Stromal cell of bone marrow (primary cell): ENCODE measurements around the gene TNIP2.
"Not testable (repeated sequence)": the region's sequence is repeated elsewhere in the genome, so short reads cannot be mapped to it uniquely, and the experiment has no call there.

Source experiments
- DNase-seq: peaks from one replicate; pipeline ENCODE4 v3.0.0-alpha.2; 2012; ENCODE audit warnings: low read depth

Gene TNIP2

GRCh38 chr4:2794486-2795299 is 38.6 kb upstream of the TNIP2 start:
- peak; percentile 40 for DNase-seq

- DNase-seq = peak; percentile 34
Observed at GRCh38 chr4:2793586-2794485, 37.7 kb upstream of the TNIP2 start.

- peak; percentile 34 for DNase-seq
Observed at GRCh38 chr4:2792711-2793585, 36.8 kb upstream of the TNIP2 start, which contains the start of gene SH3BP2. Gene SH3BP2, plus strand, starts transcription at chr4:2793085. Its CDS starts 27,533 bp downstream, at chr4:2820618.

- DNase-seq = no peak
Observed at GRCh38 chr4:2792396-2792710, 36.2 kb upstream of the TNIP2 start.

GRCh38 chr4:2791518-2792395 is 35.6 kb upstream of the TNIP2 start:
- no peak for DNase-seq

GRCh38 chr4:2790583-2791517 is 34.7 kb upstream of the TNIP2 start:
- no peak for DNase-seq

GRCh38 chr4:2789793-2790582 is 33.9 kb upstream of the TNIP2 start:
- no peak for DNase-seq

- no peak for DNase-seq
Observed at GRCh38 chr4:2789351-2789750, 33.2 kb upstream of the TNIP2 start.

GRCh38 chr4:2788532-2789103 is 32.5 kb upstream of the TNIP2 start:
- no peak for DNase-seq

GRCh38 chr4:2788101-2788500 is 32.0 kb upstream of the TNIP2 start:
- no peak for DNase-seq

GRCh38 chr4:2787230-2788100 is 31.3 kb upstream of the TNIP2 start:
- DNase-seq = no peak

GRCh38 chr4:2786794-2787229 is 30.7 kb upstream of the TNIP2 start:
- no peak for DNase-seq

- no peak for DNase-seq
Observed at GRCh38 chr4:2786152-2786671, 30.1 kb upstream of the TNIP2 start.

GRCh38 chr4:2785613-2786012 is 29.5 kb upstream of the TNIP2 start:
- DNase-seq = no peak

- DNase-seq = no peak
Observed at GRCh38 chr4:2783790-2784189, 27.7 kb upstream of the TNIP2 start.

- no peak for DNase-seq
Observed at GRCh38 chr4:2781911-2782310, 25.8 kb upstream of the TNIP2 start.

GRCh38 chr4:2780643-2781042 is 24.5 kb upstream of the TNIP2 start:
- DNase-seq = not testable (repeated sequence)
